Measurements from ENCODE around the gene CDC42EP4. TPM values are rescaled to one million over a fixed set of nuclear protein-coding genes. Genes with fewer than 3 reads are reported as not detected.

Gene CDC42EP4
- total RNA-seq, 1 donor, result 16.3 TPM

GRCh38 chr17:73247726-73248125 is 64.1 kb downstream of the CDC42EP4 start:
- Histone ChIP-seq H3K4me1 (ENCODE audit: insufficient read depth, low read length) (no peaks in the 10 kb centered on the region), H3K36me3 (ENCODE audit: insufficient read depth, low read length) (peaks cover 16% of the 10 kb centered on the region), H4K20me1 (ENCODE audit: insufficient read depth, low read length) (no peaks in the 10 kb centered on the region), H3K4me3 (ENCODE audit: insufficient read depth, low read length) (no peak overlapping the region), H3K27ac (ENCODE audit: low read depth, low read length) (no peak overlapping the region), H3K79me2 (ENCODE audit: insufficient read depth, low read length) (no peaks in the 10 kb centered on the region), H2AFZ (ENCODE audit: low read length) (no peak overlapping the region), H3K27me3 (ENCODE audit: insufficient read depth, low read length) (peaks cover 14% of the 10 kb centered on the region), H3K9me3 (ENCODE audit: low read depth, low read length) (no peaks in the 10 kb centered on the region), H3K4me2 (ENCODE audit: insufficient read depth, low read length) (no peak overlapping the region)
- DNase-seq (ENCODE audit: insufficient read length, low spot score, missing footprints), result no peak
- peak; percentile 25 for TF ChIP-seq CTCF (IDR thresholded peaks at IDR 0.05; ENCODE audit: extremely low read depth, low read depth, low read length)

- Histone ChIP-seq H2AFZ (ENCODE audit: low read length) (no peak overlapping the region), H4K20me1 (ENCODE audit: insufficient read depth, low read length) (peaks cover 6% of the 10 kb centered on the region), H3K79me2 (ENCODE audit: insufficient read depth, low read length) (peaks cover 9% of the 10 kb centered on the region), H3K4me1 (ENCODE audit: insufficient read depth, low read length) (no peaks in the 10 kb centered on the region), H3K9me3 (ENCODE audit: low read depth, low read length) (no peaks in the 10 kb centered on the region), H3K36me3 (ENCODE audit: insufficient read depth, low read length) (peaks cover 28% of the 10 kb centered on the region), H3K4me3 (ENCODE audit: insufficient read depth, low read length) (no peak overlapping the region), H3K4me2 (ENCODE audit: insufficient read depth, low read length) (no peak overlapping the region), H3K27me3 (ENCODE audit: insufficient read depth, low read length) (no peaks in the 10 kb centered on the region), H3K27ac (ENCODE audit: low read depth, low read length) (no peak overlapping the region)
- DNase-seq (ENCODE audit: insufficient read length, low spot score, missing footprints), result no peak
- no peak for TF ChIP-seq CTCF (IDR thresholded peaks at IDR 0.05; ENCODE audit: extremely low read depth, low read depth, low read length)
Measured at GRCh38 chr17:73240561-73240960, 71.2 kb downstream of the CDC42EP4 start.

- Histone ChIP-seq H3K4me3 (ENCODE audit: insufficient read depth, low read length) (no peak overlapping the region), H3K27me3 (ENCODE audit: insufficient read depth, low read length) (no peaks in the 10 kb centered on the region), H3K4me1 (ENCODE audit: insufficient read depth, low read length) (peaks cover 4% of the 10 kb centered on the region), H3K27ac (ENCODE audit: low read depth, low read length) (no peak overlapping the region), H2AFZ (ENCODE audit: low read length) (no peak overlapping the region), H3K4me2 (ENCODE audit: insufficient read depth, low read length) (no peak overlapping the region), H3K9me3 (ENCODE audit: low read depth, low read length) (no peaks in the 10 kb centered on the region), H3K79me2 (ENCODE audit: insufficient read depth, low read length) (peaks cover 17% of the 10 kb centered on the region), H4K20me1 (ENCODE audit: insufficient read depth, low read length) (peaks cover 6% of the 10 kb centered on the region), H3K36me3 (ENCODE audit: insufficient read depth, low read length) (peaks cover 18% of the 10 kb centered on the region)
- no peak for DNase-seq (ENCODE audit: insufficient read length, low spot score, missing footprints)
- TF ChIP-seq CTCF (IDR thresholded peaks at IDR 0.05; ENCODE audit: extremely low read depth, low read depth, low read length), result no peak
Measured at GRCh38 chr17:73237714-73238113, 74.1 kb downstream of the CDC42EP4 start.

GRCh38 chr17:73234736-73235135 is 77.1 kb downstream of the CDC42EP4 start:
- Histone ChIP-seq H3K27me3 (ENCODE audit: insufficient read depth, low read length) (no peaks in the 10 kb centered on the region), H3K4me2 (ENCODE audit: insufficient read depth, low read length) (no peak overlapping the region), H3K4me3 (ENCODE audit: insufficient read depth, low read length) (no peak overlapping the region), H3K36me3 (ENCODE audit: insufficient read depth, low read length) (peaks cover 11% of the 10 kb centered on the region), H3K79me2 (ENCODE audit: insufficient read depth, low read length) (peaks cover 43% of the 10 kb centered on the region), H3K9me3 (ENCODE audit: low read depth, low read length) (no peaks in the 10 kb centered on the region), H3K4me1 (ENCODE audit: insufficient read depth, low read length) (peaks cover 12% of the 10 kb centered on the region), H4K20me1 (ENCODE audit: insufficient read depth, low read length) (peaks cover 11% of the 10 kb centered on the region), H2AFZ (ENCODE audit: low read length) (no peak overlapping the region), H3K27ac (ENCODE audit: low read depth, low read length) (no peak overlapping the region)
- no peak for DNase-seq (ENCODE audit: insufficient read length, low spot score, missing footprints)
- TF ChIP-seq CTCF (IDR thresholded peaks at IDR 0.05; ENCODE audit: extremely low read depth, low read depth, low read length), result no peak

Other genes starting within 250 kb of the CDC42EP4 start
- gene SLC39A11, start 219.3 kb downstream of the CDC42EP4 start, total RNA-seq, result 20.9 and 27.1 TPM in 2 replicates
- gene SSTR2, start 147.0 kb downstream of the CDC42EP4 start, total RNA-seq, result under 0.01 TPM in 2 replicates
- 21.5 and 23.2 TPM in 2 replicates for gene COG1, start 118.9 kb downstream of the CDC42EP4 start, total RNA-seq
- gene CPSF4L, start 50.1 kb downstream of the CDC42EP4 start, total RNA-seq, result not detected in 2 replicates